Smooth muscle cell (in vitro differentiated cells): Measurements from ENCODE around the gene CLN6. TPM values are rescaled to one million over a fixed set of nuclear protein-coding genes. Genes with fewer than 3 reads are reported as not detected.

ENCODE experiments used
- DNase-seq: peaks from one replicate; lab custom pipeline; 2025; ENCODE audit not compliant: unreplicated experiment; lab: John Stamatoyannopoulos, UW
- H2AFZ ChIP-seq: fragments of 200-600 bp; sonication (generic); 2 replicates; pipeline ENCODE4 v1.6.0; 2016; ENCODE audit warnings: antibody characterized with exemption, low read depth, mild to moderate bottlenecking
- H3F3A ChIP-seq: fragments of 200-600 bp; sonication (generic); 2 replicates; pipeline ENCODE4 v1.6.0; 2017; ENCODE audit warnings: antibody characterized with exemption, low read depth
- H3K27ac ChIP-seq: fragments of 200-600 bp; sonication (generic); 2 replicates; pipeline ENCODE4 v1.5.1; 2016; ENCODE audit warnings: low read depth, mild to moderate bottlenecking
- H3K27me3 ChIP-seq: fragments of 200-600 bp; sonication (generic); 2 replicates; pipeline ENCODE4 v1.6.1; 2016; ENCODE audit warnings: low read depth, mild to moderate bottlenecking
- H3K36me3 ChIP-seq: fragments of 200-600 bp; sonication (generic); 2 replicates; pipeline ENCODE4 v1.5.1; 2016; ENCODE audit warnings: low read depth
- H3K4me1 ChIP-seq: fragments of 200-600 bp; sonication (generic); 2 replicates; pipeline ENCODE4 v1.5.1; 2016; ENCODE audit warnings: low read depth
- H3K4me2 ChIP-seq: fragments of 200-600 bp; sonication (generic); 2 replicates; pipeline ENCODE4 v1.6.0; 2016; ENCODE audit warnings: mild to moderate bottlenecking
- H3K4me3 ChIP-seq: fragments of 200-600 bp; sonication (generic); 2 replicates; pipeline ENCODE4 v1.5.1; 2016; ENCODE audit warnings: mild to moderate bottlenecking
- H3K79me2 ChIP-seq: fragments of 200-600 bp; sonication (generic); 2 replicates; pipeline ENCODE4 v1.6.0; 2016; ENCODE audit warnings: low read depth, mild to moderate bottlenecking
- H3K9ac ChIP-seq: fragments of 200-600 bp; sonication (generic); 2 replicates; pipeline ENCODE4 v1.6.0; 2016; ENCODE audit warnings: low read depth
- H3K9me3 ChIP-seq: fragments of 200-600 bp; sonication (generic); replicated peaks from 2 replicates; pipeline ENCODE4 v1.5.1; 2016; ENCODE audit warnings: low read depth
- H4K20me1 ChIP-seq: fragments of 200-600 bp; sonication (generic); 2 replicates; pipeline ENCODE4 v1.6.0; 2016; ENCODE audit warnings: low read depth
- WGBS: methylation state at CpG from one replicate; pipeline ENCODE4 v1.1.7; 2016; ENCODE audit warnings: low lambda C conversion rate; 5-methylcytosine and 5-hydroxymethylcytosine counted together
- polyA plus RNA-seq: library from polyadenylated mRNA; unstranded; fragments of >200 nt; fragmentation: Nextera tagmentation; extraction: Ambion mirVana; gene quantifications from 2 replicates; pipeline ENCODE4 v1.2.1, GENCODE V29; 2016
- total RNA-seq: library from RNA; depleted of rRNA; stranded (reverse); fragments of >200 nt; gene quantifications from 2 replicates; pipeline ENCODE4 v1.2.3, GENCODE V29; 2014
- TF ChIP-seq, protein P1 (sequence below): fragments of 200-600 bp; sonication (generic); IDR thresholded peaks from 2 replicates; pipeline ENCODE4 v1.5.1; 2017; ENCODE audit warnings: borderline replicate concordance, mild to moderate bottlenecking, antibody characterized with exemption; ENCODE audit not compliant: insufficient read depth, poor library complexity, severe bottlenecking

Gene CLN6
- total and polyA plus RNA-seq, 2 experiments from 2014 or later, result 2.5 to 15.2 TPM

DNA sequence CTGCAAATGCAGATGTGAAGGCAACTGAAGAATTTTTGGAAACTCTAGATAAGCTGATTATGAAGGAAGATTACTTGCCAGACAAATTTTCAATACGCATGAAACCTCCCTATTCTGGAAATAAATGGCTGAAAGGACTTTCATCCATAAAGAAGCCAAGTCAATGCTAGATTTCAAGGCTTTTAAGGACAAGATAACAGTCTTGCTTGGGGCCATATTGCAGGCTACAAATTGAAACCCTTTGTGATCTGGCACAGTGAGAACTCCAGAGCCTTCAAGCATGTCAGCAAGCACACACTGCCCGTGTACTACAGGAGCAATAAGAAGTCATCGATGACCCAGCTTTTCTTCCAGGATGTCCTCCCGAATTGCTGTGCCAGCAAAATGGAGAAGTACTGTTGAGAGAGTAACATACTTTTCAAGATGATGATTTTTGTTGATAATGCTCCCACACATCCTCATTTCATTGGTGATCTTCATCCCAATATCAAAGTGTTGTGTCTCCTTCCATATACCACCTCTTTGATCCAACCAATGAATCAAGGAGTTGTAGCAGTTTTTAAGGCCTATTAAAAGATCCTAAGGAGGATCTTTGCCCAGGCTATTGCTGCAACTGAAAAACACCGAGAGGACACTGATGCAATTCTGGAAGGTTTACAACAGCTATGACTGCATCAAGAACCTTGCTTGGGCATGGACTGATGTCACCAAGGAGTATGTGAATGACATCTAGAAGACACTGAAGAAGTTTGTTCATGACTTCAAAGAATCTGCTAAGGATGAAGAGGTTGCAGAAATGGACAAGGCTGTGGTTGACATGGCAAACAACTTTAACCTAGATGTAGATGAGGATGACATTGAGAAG, 44.7 kb downstream of the CLN6 start:
- Histone ChIP-seq H3K27ac (peak overlapping the region; percentile 68), H3K79me2 (no peaks in the 10 kb centered on the region), H3K4me3 (no peak overlapping the region), H3K4me2 (peak overlapping the region; percentile 16), H2AFZ (no peak overlapping the region), H4K20me1 (no peaks in the 10 kb centered on the region), H3K4me1 (no peaks in the 10 kb centered on the region), H3K27me3 (no peaks in the 10 kb centered on the region), H3K36me3 (peaks cover 18% of the 10 kb centered on the region), H3F3A (no peaks in the 10 kb centered on the region), H3K9ac (no peak overlapping the region), H3K9me3 (no peaks in the 10 kb centered on the region)
- TF ChIP-seq, protein P1, sequence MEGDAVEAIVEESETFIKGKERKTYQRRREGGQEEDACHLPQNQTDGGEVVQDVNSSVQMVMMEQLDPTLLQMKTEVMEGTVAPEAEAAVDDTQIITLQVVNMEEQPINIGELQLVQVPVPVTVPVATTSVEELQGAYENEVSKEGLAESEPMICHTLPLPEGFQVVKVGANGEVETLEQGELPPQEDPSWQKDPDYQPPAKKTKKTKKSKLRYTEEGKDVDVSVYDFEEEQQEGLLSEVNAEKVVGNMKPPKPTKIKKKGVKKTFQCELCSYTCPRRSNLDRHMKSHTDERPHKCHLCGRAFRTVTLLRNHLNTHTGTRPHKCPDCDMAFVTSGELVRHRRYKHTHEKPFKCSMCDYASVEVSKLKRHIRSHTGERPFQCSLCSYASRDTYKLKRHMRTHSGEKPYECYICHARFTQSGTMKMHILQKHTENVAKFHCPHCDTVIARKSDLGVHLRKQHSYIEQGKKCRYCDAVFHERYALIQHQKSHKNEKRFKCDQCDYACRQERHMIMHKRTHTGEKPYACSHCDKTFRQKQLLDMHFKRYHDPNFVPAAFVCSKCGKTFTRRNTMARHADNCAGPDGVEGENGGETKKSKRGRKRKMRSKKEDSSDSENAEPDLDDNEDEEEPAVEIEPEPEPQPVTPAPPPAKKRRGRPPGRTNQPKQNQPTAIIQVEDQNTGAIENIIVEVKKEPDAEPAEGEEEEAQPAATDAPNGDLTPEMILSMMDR, result no peak
- 80% methylated on average over 5 of the region's 5 CpGs for WGBS
- no peak for DNase-seq

DNA sequence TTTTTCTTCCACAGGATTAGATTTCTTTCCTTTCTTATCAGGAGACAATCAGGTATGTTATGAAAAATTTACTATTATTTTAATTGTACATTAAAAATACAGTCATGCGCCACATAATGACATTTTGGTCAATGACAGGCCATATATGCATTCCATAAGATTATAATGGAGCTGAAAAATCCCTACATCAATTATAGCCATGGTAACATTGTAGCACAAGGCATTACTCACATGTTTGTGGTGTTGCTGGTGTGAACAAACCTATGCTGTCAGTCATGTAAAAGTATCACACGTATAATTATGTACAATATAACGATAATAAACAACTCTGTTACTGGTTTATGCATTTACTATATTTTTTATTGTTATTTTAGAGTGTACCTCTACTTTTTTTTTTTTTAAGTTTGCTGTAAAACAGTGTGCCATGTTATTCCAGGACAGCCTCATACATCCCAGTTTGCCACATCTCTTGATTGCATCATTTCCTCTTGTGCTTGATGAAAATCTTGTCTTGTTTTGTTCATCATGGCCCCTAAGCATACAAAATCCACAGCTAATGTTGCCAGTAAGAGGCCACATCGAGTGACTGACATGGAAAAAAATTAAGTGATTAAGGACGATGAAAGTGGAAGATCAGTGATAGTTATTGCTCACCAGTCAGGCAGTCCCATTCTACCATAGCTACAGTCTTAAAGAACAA, 45.8 kb downstream of the CLN6 start:
- H3K36me3 ChIP-seq, result peaks cover 14% of the 10 kb centered on the region
- H2AFZ ChIP-seq, result no peak overlapping the region
- no peak for DNase-seq
- peak overlapping the region; percentile 68 for H3K27ac ChIP-seq
- H3K4me1 ChIP-seq, result no peaks in the 10 kb centered on the region
- peak overlapping the region; percentile 18 for H3K9ac ChIP-seq
- H3K79me2 ChIP-seq, result no peaks in the 10 kb centered on the region
- no peak overlapping the region for H3K4me3 ChIP-seq
- no peaks in the 10 kb centered on the region for H3K9me3 ChIP-seq
- 60% methylated on average over 5 of the region's 5 CpGs for WGBS
- no peaks in the 10 kb centered on the region for H4K20me1 ChIP-seq
- H3F3A ChIP-seq, result no peaks in the 10 kb centered on the region
- no peak overlapping the region for H3K4me2 ChIP-seq
- no peaks in the 10 kb centered on the region for H3K27me3 ChIP-seq
- TF ChIP-seq, protein P1, result no peak

DNA sequence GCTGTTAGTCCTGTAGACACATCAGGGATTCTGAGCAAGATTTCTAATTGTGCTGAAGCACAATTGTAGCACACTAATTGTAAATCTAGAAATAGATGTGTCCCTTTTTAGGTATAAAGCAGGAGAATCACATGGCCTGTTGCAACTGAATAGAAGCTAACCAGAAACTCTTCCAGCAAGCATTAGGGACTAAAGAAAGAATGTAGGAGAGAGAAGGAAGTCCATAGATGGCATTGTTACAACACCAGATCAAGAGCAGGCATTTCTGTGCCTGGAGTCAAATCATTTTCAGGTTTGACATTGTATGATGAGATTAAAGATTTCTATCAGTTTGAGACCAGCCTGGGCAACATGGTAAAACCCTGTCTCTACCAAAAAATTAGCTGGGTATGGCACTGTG, 51.8 kb downstream of the CLN6 start:
- Histone ChIP-seq H4K20me1 (no peaks in the 10 kb centered on the region), H3F3A (no peaks in the 10 kb centered on the region), H3K4me3 (no peak overlapping the region), H3K27ac (no peak overlapping the region), H3K9me3 (no peaks in the 10 kb centered on the region), H3K4me1 (no peaks in the 10 kb centered on the region), H2AFZ (no peak overlapping the region), H3K27me3 (no peaks in the 10 kb centered on the region), H3K36me3 (peaks cover 6% of the 10 kb centered on the region), H3K9ac (no peak overlapping the region), H3K4me2 (no peak overlapping the region), H3K79me2 (no peaks in the 10 kb centered on the region)
- no peak for DNase-seq
- TF ChIP-seq, protein P1, result no peak

DNA sequence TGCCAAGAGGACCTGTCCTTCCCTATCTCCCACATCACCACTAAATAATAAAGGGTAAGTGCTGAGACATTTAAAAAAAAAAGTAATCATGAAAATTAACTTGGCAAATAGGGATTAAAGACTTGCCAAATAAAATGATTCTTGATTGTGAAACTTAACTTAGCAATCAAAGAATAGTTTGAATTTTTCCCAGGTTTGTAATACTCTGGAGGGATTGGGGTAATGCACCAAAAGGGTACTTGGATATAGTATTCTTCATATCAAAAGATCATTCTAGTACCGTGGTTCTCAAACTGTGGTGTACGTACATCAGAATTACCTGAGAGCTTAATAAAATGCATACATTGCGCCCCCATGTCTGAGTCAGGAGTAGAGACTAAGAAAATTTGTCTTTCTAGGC, 52.9 kb downstream of the CLN6 start:
- 99% methylated on average over 3 of the region's 3 CpGs for WGBS

More for the DNA sequence above, 52.9 kb downstream of the CLN6 start:
- no peak overlapping the region for H3K9ac ChIP-seq
- H3K4me1 ChIP-seq, result no peaks in the 10 kb centered on the region
- no peak overlapping the region for H3K4me3 ChIP-seq
- no peak overlapping the region for H2AFZ ChIP-seq
- H3K4me2 ChIP-seq, result no peak overlapping the region
- H3F3A ChIP-seq, result no peaks in the 10 kb centered on the region
- TF ChIP-seq, protein P1, result no peak
- H3K27ac ChIP-seq, result no peak overlapping the region
- H3K9me3 ChIP-seq, result no peaks in the 10 kb centered on the region
- H3K27me3 ChIP-seq, result no peaks in the 10 kb centered on the region
- no peaks in the 10 kb centered on the region for H4K20me1 ChIP-seq
- no peak for DNase-seq
- H3K36me3 ChIP-seq, result peaks cover 3% of the 10 kb centered on the region
- H3K79me2 ChIP-seq, result no peaks in the 10 kb centered on the region
